Measurements from ENCODE around the gene HOXB9.

GRCh38 chr17:48639982-48640857 lies 14.1 kb upstream of the HOXB9 start:
- TF ChIP-seq CTCF (conservative IDR thresholded peaks at IDR 0.05; ENCODE audit: low read length) = no peak
- TF ChIP-seq EZH2phosphoT487 (IDR thresholded peaks at IDR 0.05; ENCODE audit: borderline replicate concordance, low read depth, low read length) = no peak
